ENCODE results near the gene EGFR.

EGFR gene

GRCh38 chr7:55082228-55082603 is 63.4 kb downstream of the EGFR start:
- Histone ChIP-seq H3K4me1 (ENCODE audit: control insufficient read depth, low read length) (peaks cover 18% of the 10 kb centered on the region), H3F3A (ENCODE audit: control insufficient read depth, insufficient read depth) (no peaks in the 10 kb centered on the region)

GRCh38 chr7:55083206-55083605 is 64.4 kb downstream of the EGFR start:
- TF ChIP-seq CTCF (IDR thresholded peaks at IDR 0.05; ENCODE audit: low read depth, low read length, poor library complexity, severe bottlenecking) (no peak), EZH2phosphoT487 (IDR thresholded peaks at IDR 0.05; ENCODE audit: borderline replicate concordance, low read length) (no peak)
- no peaks in the 10 kb centered on the region for H3K9me2 ChIP-seq (replicated peaks; ENCODE audit: control insufficient read depth, low read length)
- no peak overlapping the region for H3K4me2 ChIP-seq (ENCODE audit: low read length)
- H3K79me2 ChIP-seq (ENCODE audit: control insufficient read depth, low read length): no peaks in the 10 kb centered on the region
- no peaks in the 10 kb centered on the region for H3K9me3 ChIP-seq (ENCODE audit: control insufficient read depth, insufficient read depth, low read length)
- H3K4me1 ChIP-seq (ENCODE audit: control insufficient read depth, low read length): peaks cover 28% of the 10 kb centered on the region
- no peak overlapping the region for H3K27ac ChIP-seq (ENCODE audit: low read depth, low read length)
- H3K36me3 ChIP-seq (ENCODE audit: control insufficient read depth, low read length): no peaks in the 10 kb centered on the region
- H3K4me3 ChIP-seq (ENCODE audit: low read length): no peak overlapping the region
- no peaks in the 10 kb centered on the region for H4K20me1 ChIP-seq (ENCODE audit: control insufficient read depth, insufficient read depth, low read depth, low read length)
- H3F3A ChIP-seq (ENCODE audit: control insufficient read depth, insufficient read depth): no peaks in the 10 kb centered on the region
- no peaks in the 10 kb centered on the region for H3K27me3 ChIP-seq (ENCODE audit: control insufficient read depth, low read length)

More at GRCh38 chr7:55082228-55082603, 63.4 kb downstream of the EGFR start:
- Histone ChIP-seq H3K36me3 (ENCODE audit: control insufficient read depth, low read length) (no peaks in the 10 kb centered on the region), H4K20me1 (ENCODE audit: control insufficient read depth, insufficient read depth, low read depth, low read length) (no peaks in the 10 kb centered on the region), H3K4me3 (ENCODE audit: low read length) (no peak overlapping the region), H3K27me3 (ENCODE audit: control insufficient read depth, low read length) (no peaks in the 10 kb centered on the region), H3K9me3 (ENCODE audit: control insufficient read depth, insufficient read depth, low read length) (no peaks in the 10 kb centered on the region), H3K9me2 (replicated peaks; ENCODE audit: control insufficient read depth, low read length) (no peaks in the 10 kb centered on the region), H3K79me2 (ENCODE audit: control insufficient read depth, low read length) (no peaks in the 10 kb centered on the region), H3K4me2 (ENCODE audit: low read length) (no peak overlapping the region), H3K27ac (ENCODE audit: low read depth, low read length) (no peak overlapping the region)
- TF ChIP-seq EZH2phosphoT487 (IDR thresholded peaks at IDR 0.05; ENCODE audit: borderline replicate concordance, low read length): no peak
- no peak for TF ChIP-seq CTCF (IDR thresholded peaks at IDR 0.05; ENCODE audit: low read depth, low read length, poor library complexity, severe bottlenecking)

GRCh38 chr7:55084307-55084706 is 65.5 kb downstream of the EGFR start:
- Histone ChIP-seq H3F3A (ENCODE audit: control insufficient read depth, insufficient read depth) (no peaks in the 10 kb centered on the region), H3K4me3 (ENCODE audit: low read length) (no peak overlapping the region), H3K27me3 (ENCODE audit: control insufficient read depth, low read length) (no peaks in the 10 kb centered on the region), H3K9me3 (ENCODE audit: control insufficient read depth, insufficient read depth, low read length) (no peaks in the 10 kb centered on the region), H3K4me2 (ENCODE audit: low read length) (no peak overlapping the region), H4K20me1 (ENCODE audit: control insufficient read depth, insufficient read depth, low read depth, low read length) (no peaks in the 10 kb centered on the region), H3K9me2 (replicated peaks; ENCODE audit: control insufficient read depth, low read length) (no peaks in the 10 kb centered on the region), H3K79me2 (ENCODE audit: control insufficient read depth, low read length) (no peaks in the 10 kb centered on the region), H3K4me1 (ENCODE audit: control insufficient read depth, low read length) (peaks cover 28% of the 10 kb centered on the region), H3K36me3 (ENCODE audit: control insufficient read depth, low read length) (no peaks in the 10 kb centered on the region), H3K27ac (ENCODE audit: low read depth, low read length) (no peak overlapping the region)
- TF ChIP-seq EZH2phosphoT487 (IDR thresholded peaks at IDR 0.05; ENCODE audit: borderline replicate concordance, low read length) (no peak), CTCF (IDR thresholded peaks at IDR 0.05; ENCODE audit: low read depth, low read length, poor library complexity, severe bottlenecking) (no peak)
